ENCODE data around the gene GAPDHS. TPM values are rescaled to one million over a fixed set of nuclear protein-coding genes. Genes with fewer than 3 reads are reported as not detected.
A peak's percentile ranks its signal among the peaks of the same experiment; 100 is the strongest.

The GAPDHS gene
- total and polyA plus RNA-seq, 5 donors from 2014 or later: not detected

DNA sequence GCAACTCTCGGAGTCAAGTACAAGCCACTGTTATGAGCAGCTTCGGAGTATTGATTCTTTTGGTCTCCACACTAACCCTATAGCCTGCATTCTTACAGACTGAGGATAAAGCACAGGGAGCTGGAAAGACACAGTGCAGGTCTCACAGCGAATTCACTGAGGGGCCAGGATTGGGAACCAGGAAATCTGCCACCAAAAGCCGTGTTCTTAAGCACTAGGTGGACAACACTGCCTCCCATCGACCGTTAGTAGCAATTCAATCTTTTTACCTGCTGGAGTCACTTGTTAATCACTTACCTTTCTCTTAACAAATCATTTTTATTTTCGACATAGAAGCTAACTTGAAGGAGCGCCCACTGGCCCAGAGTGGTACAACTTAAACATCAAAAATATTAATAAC, 59.0 kb downstream of the GAPDHS start:
- peak in 2 of 3 donors; percentile 26 to 67 for DNase-seq

More for the DNA sequence above, 59.0 kb downstream of the GAPDHS start:
- Histone ChIP-seq H3K9me3 (ENCODE audit: control insufficient read depth in 2 of 2, low read length in 2 of 2) (no peaks in the 10 kb centered on the region), H3K4me1 (ENCODE audit: control insufficient read depth, insufficient read depth, low read length, poor library complexity, severe bottlenecking) (no peaks in the 10 kb centered on the region), H3K4me3 (ENCODE audit: low read depth, low read length) (no peak overlapping the region), H3K36me3 (ENCODE audit: control insufficient read depth, insufficient read depth, low read length) (no peaks in the 10 kb centered on the region), H3K27me3 (ENCODE audit: control insufficient read depth, insufficient read depth, low read length) (no peaks in the 10 kb centered on the region), H3K27ac (ENCODE audit: insufficient read depth, low read length, poor library complexity, severe bottlenecking) (no peak overlapping the region)
- H3K4me3 Mint-ChIP-seq: no peak overlapping the region
- no peak overlapping the region for H3K27ac Mint-ChIP-seq
- H3K36me3 Mint-ChIP-seq: no peaks in the 10 kb centered on the region
- H3K27me3 Mint-ChIP-seq: peaks cover 11% of the 10 kb centered on the region
- H3K9me3 Mint-ChIP-seq: peaks cover 0 to 1% (median 0%) of the 10 kb centered on the region in 7 donors
- ATAC-seq (ENCODE audit: low read depth in 2 of 2): no peak
- H3K4me1 Mint-ChIP-seq: peaks cover 0 to 3% (median 0%) of the 10 kb centered on the region in 4 donors

Other genes starting within 250 kb of the GAPDHS start
- gene MAG, start 241.3 kb upstream of the GAPDHS start, total RNA-seq: not detected
- gene MAG, start 241.3 kb upstream of the GAPDHS start, polyA plus RNA-seq: under 1 TPM in 2 of 4 donors, not detected in 2; 0.16 to 0.28 TPM
- 3.3 TPM for gene CD22, start 204.3 kb upstream of the GAPDHS start, total RNA-seq
- gene CD22, start 204.3 kb upstream of the GAPDHS start, polyA plus RNA-seq: 1 to 10 TPM in 1 of 4 donors, under 1 TPM in 2, not detected in 1; 0.15 to 1.9 (median 0.39) TPM
- not detected for gene FFAR1, start 185.6 kb upstream of the GAPDHS start, total RNA-seq
- gene FFAR1, start 185.6 kb upstream of the GAPDHS start, polyA plus RNA-seq: not detected
- 1.7 TPM for gene FFAR3, start 175.0 kb upstream of the GAPDHS start, total RNA-seq
- under 1 TPM in 1 of 4 donors, not detected in 3; 0.39 TPM for gene FFAR3, start 175.0 kb upstream of the GAPDHS start, polyA plus RNA-seq
- not detected for gene GPR42, start 162.4 kb upstream of the GAPDHS start, total RNA-seq
- gene GPR42, start 162.4 kb upstream of the GAPDHS start, polyA plus RNA-seq: not detected
- not detected for gene FFAR2, start 85.2 kb upstream of the GAPDHS start, total RNA-seq
- gene FFAR2, start 85.2 kb upstream of the GAPDHS start, polyA plus RNA-seq: not detected
- not detected for gene KRTDAP, start 43.0 kb upstream of the GAPDHS start, total RNA-seq
- gene KRTDAP, start 43.0 kb upstream of the GAPDHS start, polyA plus RNA-seq: not detected
- gene DMKN, start 19.8 kb upstream of the GAPDHS start, total RNA-seq: not detected
- gene DMKN, start 19.8 kb upstream of the GAPDHS start, polyA plus RNA-seq: 1 to 10 TPM in 2 of 4 donors, under 1 TPM in 1, not detected in 1; 0.74 to 1.6 (median 1.0) TPM
- gene SBSN, start 5.1 kb upstream of the GAPDHS start, total RNA-seq: not detected
- gene SBSN, start 5.1 kb upstream of the GAPDHS start, polyA plus RNA-seq: not detected
- 37.1 TPM for gene TMEM147, start 12.2 kb downstream of the GAPDHS start, total RNA-seq
- gene TMEM147, start 12.2 kb downstream of the GAPDHS start, polyA plus RNA-seq: 100 to 1,000 TPM; 155 to 179 (median 160) TPM
- gene ATP4A, start 30.2 kb downstream of the GAPDHS start, total RNA-seq: not detected
- not detected for gene ATP4A, start 30.2 kb downstream of the GAPDHS start, polyA plus RNA-seq
- gene PMIS2, start 52.7 kb downstream of the GAPDHS start, total RNA-seq: not detected
- not detected for gene PMIS2, start 52.7 kb downstream of the GAPDHS start, polyA plus RNA-seq
- 25.9 TPM for gene HAUS5, start 79.3 kb downstream of the GAPDHS start, total RNA-seq
- gene HAUS5, start 79.3 kb downstream of the GAPDHS start, polyA plus RNA-seq: 1 to 10 TPM; 5.1 to 8.1 (median 6.6) TPM
- gene RBM42, start 95.6 kb downstream of the GAPDHS start, total RNA-seq: 52.3 TPM
- 10 to 100 TPM; 54.4 to 69.0 (median 59.2) TPM for gene RBM42, start 95.6 kb downstream of the GAPDHS start, polyA plus RNA-seq
- not detected for gene ETV2, start 108.3 kb downstream of the GAPDHS start, total RNA-seq
- under 1 TPM in 3 of 4 donors, not detected in 1; 0.44 to 0.67 (median 0.46) TPM for gene ETV2, start 108.3 kb downstream of the GAPDHS start, polyA plus RNA-seq
- gene COX6B1, start 114.9 kb downstream of the GAPDHS start, total RNA-seq: 249 TPM
- gene COX6B1, start 114.9 kb downstream of the GAPDHS start, polyA plus RNA-seq: 100 to 1,000 TPM; 854 to 919 (median 912) TPM
- not detected for gene UPK1A, start 133.1 kb downstream of the GAPDHS start, total RNA-seq
- not detected for gene UPK1A, start 133.1 kb downstream of the GAPDHS start, polyA plus RNA-seq
- gene ZBTB32, start 171.1 kb downstream of the GAPDHS start, total RNA-seq: 42.0 TPM
- 1 to 10 TPM; 3.1 to 5.3 (median 4.6) TPM for gene ZBTB32, start 171.1 kb downstream of the GAPDHS start, polyA plus RNA-seq
- 73.0 TPM for gene KMT2B, start 184.5 kb downstream of the GAPDHS start, total RNA-seq
- gene KMT2B, start 184.5 kb downstream of the GAPDHS start, polyA plus RNA-seq: 1 to 10 TPM in 1 of 4 donors, under 1 TPM in 3; 0.45 to 1.1 (median 0.68) TPM
- 80.5 TPM for gene IGFLR1, start 209.0 kb downstream of the GAPDHS start, total RNA-seq
- 100 to 1,000 TPM; 109 to 151 (median 125) TPM for gene IGFLR1, start 209.0 kb downstream of the GAPDHS start, polyA plus RNA-seq
- 70.8 TPM for gene U2AF1L4, start 212.0 kb downstream of the GAPDHS start, total RNA-seq
- 10 to 100 TPM; 48.4 to 66.5 (median 58.5) TPM for gene U2AF1L4, start 212.0 kb downstream of the GAPDHS start, polyA plus RNA-seq
- 21.1 TPM for gene PSENEN, start 212.2 kb downstream of the GAPDHS start, total RNA-seq
- gene PSENEN, start 212.2 kb downstream of the GAPDHS start, polyA plus RNA-seq: 10 to 100 TPM; 66.1 to 99.6 (median 72.9) TPM
- gene LIN37, start 215.1 kb downstream of the GAPDHS start, total RNA-seq: 11.7 TPM
- gene LIN37, start 215.1 kb downstream of the GAPDHS start, polyA plus RNA-seq: 10 to 100 TPM in 3 of 4 donors, 1 to 10 TPM in 1; 9.9 to 16.5 (median 11.8) TPM
- gene HSPB6, start 223.6 kb downstream of the GAPDHS start, total RNA-seq: not detected
- not detected for gene HSPB6, start 223.6 kb downstream of the GAPDHS start, polyA plus RNA-seq
- 39.5 TPM for gene PROSER3, start 224.7 kb downstream of the GAPDHS start, total RNA-seq
- 1 to 10 TPM; 4.3 to 6.4 (median 5.0) TPM for gene PROSER3, start 224.7 kb downstream of the GAPDHS start, polyA plus RNA-seq
- 46.7 TPM for gene ARHGAP33, start 242.1 kb downstream of the GAPDHS start, total RNA-seq
- gene ARHGAP33, start 242.1 kb downstream of the GAPDHS start, polyA plus RNA-seq: under 1 TPM in 1 of 4 donors, not detected in 3; 0.40 TPM

Data from CD4-positive, CD25-positive, alpha-beta regulatory T cell (primary cell).